H7 (cell line): ENCODE measurements around the gene DNAJA2. TPM values are rescaled to one million over a fixed set of nuclear protein-coding genes. Genes with fewer than 3 reads are reported as not detected.
"Not testable (repeated sequence)": the region's sequence is repeated elsewhere in the genome, so short reads cannot be mapped to it uniquely, and the experiment has no call there.

ENCODE experiments used
- DNase-seq: peaks from one replicate; pipeline ENCODE4 v3.0.0; 2012
- H3K27me3 ChIP-seq: 2 replicates; pipeline ENCODE4 v1.6.0; 2011; ENCODE audit warnings: mild to moderate bottlenecking, low read length; ENCODE audit not compliant: control insufficient read depth, insufficient read depth
- H3K36me3 ChIP-seq: replicated peaks from 2 replicates; pipeline ENCODE4 v1.5.1; 2011; ENCODE audit warnings: low read length; ENCODE audit not compliant: control insufficient read depth, insufficient read depth
- H3K4me3 ChIP-seq: 2 replicates; pipeline ENCODE4 v1.5.1; 2011; ENCODE audit warnings: low read depth, mild to moderate bottlenecking, control low read depth, low read length, moderate library complexity; ENCODE audit not compliant: insufficient read depth
- total RNA-seq: library from RNA; depleted of rRNA; stranded (reverse); fragments of >200 nt; shearing (Covaris generic); gene quantifications from 2 replicates; pipeline ENCODE4 v1.2.3, GENCODE V29; 2014; rRNA removed

DNAJA2 gene
- 91.6 and 129 TPM in 2 replicates for total RNA-seq

DNA sequence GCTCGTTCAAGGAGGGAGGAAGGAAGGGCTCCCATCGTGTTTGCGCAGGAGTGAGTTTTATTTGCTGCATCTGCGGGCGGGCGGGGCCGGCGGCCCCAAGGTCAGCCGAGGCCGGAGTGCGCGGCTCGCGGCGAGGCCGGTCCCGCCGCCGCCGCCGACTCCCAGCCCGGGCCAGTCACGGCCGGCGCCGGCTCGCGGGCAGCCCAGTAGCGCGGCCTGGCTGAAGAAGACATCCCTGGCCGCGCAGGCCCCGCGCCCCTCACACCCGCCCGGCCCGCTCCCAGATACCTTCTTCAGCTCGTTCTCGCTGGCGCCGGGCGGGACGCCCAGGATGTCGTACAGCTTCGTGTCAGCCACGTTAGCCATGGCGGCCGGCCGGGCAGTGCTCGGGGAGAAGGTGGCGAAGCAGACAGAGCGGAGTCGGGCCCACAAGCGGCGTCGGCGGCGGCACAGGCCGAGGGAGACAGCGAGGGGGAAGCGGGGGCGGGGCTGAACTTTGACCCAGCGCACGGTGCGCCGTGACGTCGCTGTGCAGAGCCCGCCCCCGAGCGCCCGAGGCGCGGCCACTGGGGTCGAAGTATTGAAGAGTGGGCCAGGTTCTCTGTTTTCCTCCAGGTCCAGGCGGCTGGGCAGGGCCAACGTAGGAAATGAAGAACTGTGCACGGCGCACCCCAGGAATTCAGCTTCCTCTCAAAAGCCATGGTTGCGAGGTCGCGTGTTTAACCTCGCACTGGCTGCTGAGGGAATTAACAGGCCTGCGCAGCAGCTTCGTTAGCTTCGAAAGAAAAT is at the start of gene DNAJA2:
TSS of gene DNAJA2 (minus strand) at position 468 of the 789 bp plus-strand sequence. CDS start at position 366, 102 bp downstream.
- peaks cover 9% of the 10 kb centered on the region for H3K36me3 ChIP-seq
- H3K4me3 ChIP-seq: peak within 1 kb of the TSS; percentile 85
- DNase-seq: peak; percentile 96
- H3K27me3 ChIP-seq: no peaks in the 10 kb centered on the region

DNA sequence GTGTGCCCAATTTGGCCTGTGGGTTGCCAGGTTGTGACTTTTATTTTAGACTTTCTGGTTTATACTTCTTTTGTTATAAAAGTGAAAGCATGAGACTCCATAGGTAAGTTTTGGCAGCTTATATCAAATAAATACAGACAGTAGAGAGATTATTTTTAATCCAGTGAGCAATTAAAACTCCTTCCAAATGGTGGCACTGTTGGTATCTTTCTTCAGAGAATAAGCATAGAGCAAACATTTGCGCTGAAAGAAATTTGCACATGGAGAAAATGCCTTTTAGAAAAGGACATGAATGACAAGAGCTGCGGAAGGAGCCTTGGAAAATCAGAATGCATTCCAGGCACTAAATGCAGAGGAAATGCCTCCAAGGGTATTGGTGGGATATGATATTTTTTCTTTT is 46.1 kb upstream of the DNAJA2 start:
- no peak for DNase-seq
- no peaks in the 10 kb centered on the region for H3K27me3 ChIP-seq
- H3K4me3 ChIP-seq: no peak overlapping the region
- no peaks in the 10 kb centered on the region for H3K36me3 ChIP-seq

DNA sequence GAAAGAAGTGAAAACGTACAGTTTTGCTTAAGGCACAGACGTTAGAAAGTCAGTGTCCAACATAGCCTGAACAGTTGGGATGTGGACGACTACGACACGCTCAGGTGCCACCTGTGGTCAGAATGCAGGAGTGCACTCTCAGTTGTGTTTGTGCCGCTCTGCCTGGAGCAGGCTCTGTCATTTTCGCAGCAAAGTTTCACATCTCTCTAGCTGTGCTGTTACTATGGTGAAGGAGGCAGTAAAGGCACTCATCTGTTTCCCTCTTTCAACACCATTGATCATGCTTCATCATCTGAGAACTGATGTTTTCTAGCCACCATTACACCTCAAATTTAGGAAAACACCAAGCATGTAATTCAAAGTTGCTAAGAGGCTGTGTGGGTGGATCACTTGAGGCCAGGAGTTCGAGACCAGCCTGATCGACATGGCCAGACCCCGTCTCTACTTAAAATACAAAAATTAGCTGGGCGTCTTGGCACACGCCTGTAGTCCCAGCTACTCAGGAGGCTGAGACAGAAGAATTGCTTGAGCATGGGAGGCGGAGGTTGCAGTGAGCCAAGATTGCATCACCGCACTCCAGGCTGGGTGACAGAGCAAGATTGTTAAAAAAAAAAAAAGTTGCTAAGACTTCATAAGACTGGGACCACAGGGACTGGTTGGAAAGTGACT is 44.9 kb upstream of the DNAJA2 start:
- Histone ChIP-seq H3K36me3 (no peaks in the 10 kb centered on the region), H3K27me3 (no peaks in the 10 kb centered on the region), H3K4me3 (no peak overlapping the region)
- peak; percentile 69 for DNase-seq

DNA sequence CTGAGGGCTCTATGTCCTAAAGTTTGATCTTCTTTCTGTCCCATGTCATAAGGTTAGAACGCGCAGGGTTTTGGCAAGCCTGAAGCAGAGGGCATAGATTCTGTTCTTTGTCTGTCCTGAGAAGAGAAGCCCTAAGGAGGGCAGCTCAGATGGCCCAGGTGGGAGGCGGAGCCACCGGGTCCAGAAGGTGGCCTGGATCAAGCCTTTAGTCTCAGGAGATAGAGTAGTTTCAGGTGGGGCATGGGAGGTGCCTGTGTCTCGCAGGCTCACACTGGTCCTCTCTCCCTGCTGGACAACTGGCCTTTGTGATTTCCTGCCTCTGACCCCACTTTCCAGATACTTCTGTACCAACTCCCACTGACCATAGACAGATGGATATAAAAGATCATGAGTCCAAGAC is 44.2 kb upstream of the DNAJA2 start:
- no peaks in the 10 kb centered on the region for H3K27me3 ChIP-seq
- H3K36me3 ChIP-seq: no peaks in the 10 kb centered on the region
- H3K4me3 ChIP-seq: no peak overlapping the region
- DNase-seq: peak; percentile 55

DNA sequence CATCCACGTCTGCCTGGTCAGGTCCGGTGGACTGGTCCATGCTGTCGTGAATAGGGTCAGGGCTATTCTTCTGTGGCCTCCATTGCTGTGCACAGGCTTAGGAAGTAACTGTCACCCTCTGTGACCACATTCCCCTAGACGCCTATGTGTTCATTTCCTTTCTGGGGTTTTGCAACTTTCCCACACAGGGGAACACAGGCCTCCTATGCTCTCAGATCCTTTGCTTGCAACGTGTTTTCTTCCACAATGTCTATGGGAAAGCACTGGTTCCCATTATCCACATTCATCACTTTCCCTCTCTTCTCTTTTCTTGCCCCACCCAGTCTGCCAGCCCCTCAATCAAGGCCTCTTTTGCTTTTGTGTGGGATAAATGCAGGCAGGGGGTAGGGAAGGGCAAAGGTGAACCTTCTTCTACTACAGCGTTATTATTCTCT is 43.2 kb upstream of the DNAJA2 start:
- Histone ChIP-seq H3K36me3 (no peaks in the 10 kb centered on the region), H3K27me3 (no peaks in the 10 kb centered on the region), H3K4me3 (no peak overlapping the region)
- DNase-seq: no peak

DNA sequence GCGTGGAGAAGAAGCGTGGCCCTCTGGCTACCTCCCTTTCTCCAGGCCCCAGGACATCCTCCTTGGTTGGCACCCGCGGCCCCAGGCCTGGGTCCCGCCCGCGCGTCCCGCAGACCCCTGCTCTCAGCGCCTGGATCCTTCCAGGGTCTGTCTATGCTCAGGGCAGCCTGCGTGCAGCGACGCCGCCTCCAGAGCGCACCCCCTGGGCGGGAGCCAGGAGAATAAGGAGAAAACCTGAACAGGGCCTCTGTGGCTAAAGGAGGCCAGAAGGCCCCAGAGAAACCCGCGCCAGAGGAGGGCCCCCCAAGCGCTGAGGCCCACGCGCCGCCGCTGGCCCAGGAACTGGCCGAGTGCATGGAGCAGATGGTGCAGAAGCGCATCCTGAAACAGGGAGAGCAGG is 40.4 kb upstream of the DNAJA2 start:
- H3K4me3 ChIP-seq: no peak overlapping the region
- peak; percentile 62 for DNase-seq
- no peaks in the 10 kb centered on the region for H3K27me3 ChIP-seq
- no peaks in the 10 kb centered on the region for H3K36me3 ChIP-seq

DNA sequence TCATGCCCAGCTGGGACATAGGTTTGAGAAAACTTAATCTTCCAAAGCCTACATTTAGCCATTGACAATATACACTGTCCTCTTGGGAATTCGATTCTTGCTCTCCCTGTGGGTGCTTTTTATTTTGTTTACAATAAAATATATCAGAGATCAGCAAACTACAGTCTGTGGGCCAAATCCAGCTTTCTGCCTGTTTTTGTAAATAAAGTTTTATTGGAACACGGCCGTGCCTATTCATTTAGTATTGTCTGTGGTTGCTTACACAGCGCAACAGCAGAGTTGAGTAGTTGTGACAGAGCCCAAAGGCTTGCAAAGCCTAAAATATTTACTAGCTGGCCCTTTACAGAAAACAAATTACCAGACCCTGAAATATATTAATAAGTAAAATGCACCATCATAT is 39.7 kb upstream of the DNAJA2 start:
- Histone ChIP-seq H3K4me3 (no peak overlapping the region), H3K36me3 (no peaks in the 10 kb centered on the region), H3K27me3 (no peaks in the 10 kb centered on the region)
- no peak for DNase-seq

DNA sequence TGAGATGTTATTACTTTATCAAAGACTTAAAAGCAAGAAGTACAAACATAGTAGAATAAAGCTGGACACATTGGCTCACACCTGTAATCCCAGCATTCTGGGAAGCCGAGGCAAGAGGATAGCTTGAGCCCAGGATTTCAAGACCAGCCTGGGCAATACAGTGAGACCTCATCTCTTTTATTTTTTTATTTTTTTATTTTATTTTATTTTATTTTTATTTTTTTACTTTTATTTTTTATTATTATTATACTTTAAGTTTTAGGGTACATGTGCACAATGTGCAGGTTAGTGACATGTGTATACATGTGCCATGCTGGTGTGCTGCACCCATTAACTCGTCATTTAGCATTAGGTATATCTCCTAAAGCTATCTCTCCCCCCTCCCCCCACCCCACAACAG is 37.3 kb upstream of the DNAJA2 start:
- not testable (repeated sequence) for H3K36me3 ChIP-seq, H3K27me3 ChIP-seq, H3K4me3 ChIP-seq, DNase-seq

DNA sequence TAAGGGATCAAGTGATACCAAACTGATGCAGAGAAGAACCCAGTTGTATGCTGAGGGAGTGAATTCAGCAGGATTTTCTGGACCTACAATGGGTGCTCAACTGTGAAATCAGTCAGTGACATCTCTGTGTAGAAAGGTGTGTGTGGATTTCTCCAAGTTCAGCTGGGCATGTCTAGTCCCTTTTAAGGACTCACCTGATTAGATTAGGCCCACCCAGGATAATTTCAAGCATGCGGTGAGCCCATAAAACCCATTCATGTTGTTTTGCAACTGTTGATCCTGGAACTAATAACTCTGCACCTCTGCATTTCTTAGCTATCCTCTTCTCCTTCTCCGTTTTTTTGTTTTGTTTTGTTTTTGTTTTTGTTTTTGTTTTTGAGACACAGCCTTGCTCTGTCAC is 35.1 kb upstream of the DNAJA2 start:
- Histone ChIP-seq H3K4me3 (no peak overlapping the region), H3K27me3 (no peaks in the 10 kb centered on the region), H3K36me3 (no peaks in the 10 kb centered on the region)
- DNase-seq: no peak

DNA sequence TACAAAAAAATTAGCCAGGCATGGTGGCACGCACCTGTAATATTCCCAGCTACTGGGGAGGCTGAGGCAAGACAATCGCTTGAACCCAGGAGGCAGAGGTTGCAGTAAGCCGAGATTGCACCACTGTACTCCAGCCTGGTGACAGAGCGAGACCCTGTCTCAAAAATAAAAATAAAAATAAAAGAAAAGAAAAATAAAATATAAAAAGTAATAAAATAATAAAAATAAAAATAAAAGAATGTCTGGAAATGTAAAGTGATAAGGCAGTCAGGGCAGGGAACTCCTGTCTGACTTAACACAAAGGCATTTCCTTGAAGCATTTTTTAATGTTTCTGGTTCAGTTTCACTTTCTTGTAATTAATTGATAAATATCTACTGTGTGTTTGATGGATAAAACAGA is 34.7 kb upstream of the DNAJA2 start:
- Histone ChIP-seq H3K27me3 (no peaks in the 10 kb centered on the region), H3K36me3 (no peaks in the 10 kb centered on the region), H3K4me3 (no peak overlapping the region)
- no peak for DNase-seq

DNA sequence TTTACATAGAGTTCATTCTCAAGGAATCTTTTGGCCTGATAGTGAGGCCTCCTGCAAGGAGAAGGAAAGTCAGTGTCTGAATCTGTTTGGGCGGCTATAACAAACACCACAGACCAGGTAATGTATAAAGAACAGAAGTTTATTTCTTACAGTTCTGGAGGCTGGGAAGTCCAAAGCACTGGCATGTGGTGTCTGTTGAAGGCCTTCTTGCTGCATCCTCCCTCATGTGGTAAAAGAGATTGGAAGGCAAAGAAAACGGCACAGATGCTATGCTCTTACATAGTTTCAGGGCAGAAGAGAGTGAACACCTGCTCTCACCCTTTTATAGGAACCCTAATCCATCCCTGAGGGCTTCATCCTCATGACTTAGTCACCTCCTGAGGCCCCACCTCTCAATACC is 31.2 kb upstream of the DNAJA2 start:
- Histone ChIP-seq H3K4me3 (no peak overlapping the region), H3K27me3 (no peaks in the 10 kb centered on the region), H3K36me3 (no peaks in the 10 kb centered on the region)
- no peak for DNase-seq

DNA sequence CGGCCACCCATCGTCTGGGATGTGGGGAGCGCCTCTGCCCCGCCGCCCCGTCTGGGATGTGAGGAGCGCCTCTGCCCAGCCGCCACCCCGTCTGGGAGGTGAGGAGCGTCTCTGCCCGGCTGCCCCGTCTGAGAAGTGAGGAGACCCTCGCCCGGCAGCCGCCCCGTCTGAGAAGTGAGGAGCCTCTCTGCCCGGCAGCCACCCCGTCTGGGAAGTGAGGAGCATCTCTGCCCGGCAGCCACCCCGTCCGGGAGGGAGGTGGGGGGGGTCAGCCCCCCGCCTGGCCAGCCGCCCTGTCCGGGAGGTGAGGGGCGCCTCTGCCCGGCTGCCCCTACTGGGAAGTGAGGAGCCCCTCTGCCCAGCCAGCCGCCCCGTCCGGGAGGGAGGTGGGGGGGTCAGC is 26.6 kb upstream of the DNAJA2 start:
- not testable (repeated sequence) for H3K27me3 ChIP-seq, DNase-seq, H3K36me3 ChIP-seq, H3K4me3 ChIP-seq

DNA sequence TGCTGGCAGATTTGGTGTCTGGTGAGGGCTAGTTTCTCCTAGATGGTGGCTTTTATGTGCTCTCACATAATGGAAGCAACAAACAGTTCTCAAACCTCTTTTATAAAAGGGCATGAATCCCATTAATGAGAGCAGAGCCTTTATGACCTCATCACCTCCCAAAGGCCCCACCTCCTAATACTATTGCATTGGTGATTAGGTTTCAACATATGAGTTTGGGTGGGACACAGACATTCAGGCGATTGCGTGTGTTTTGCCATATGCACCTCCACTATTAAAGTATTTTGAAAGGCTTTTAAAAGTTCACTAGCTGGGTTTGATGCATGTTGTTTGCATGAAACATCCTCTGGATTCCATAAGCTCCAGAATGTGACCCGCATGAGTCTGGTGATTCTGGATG is 24.4 kb upstream of the DNAJA2 start:
- no peaks in the 10 kb centered on the region for H3K27me3 ChIP-seq
- H3K4me3 ChIP-seq: no peak overlapping the region
- H3K36me3 ChIP-seq: no peaks in the 10 kb centered on the region
- no peak for DNase-seq

DNA sequence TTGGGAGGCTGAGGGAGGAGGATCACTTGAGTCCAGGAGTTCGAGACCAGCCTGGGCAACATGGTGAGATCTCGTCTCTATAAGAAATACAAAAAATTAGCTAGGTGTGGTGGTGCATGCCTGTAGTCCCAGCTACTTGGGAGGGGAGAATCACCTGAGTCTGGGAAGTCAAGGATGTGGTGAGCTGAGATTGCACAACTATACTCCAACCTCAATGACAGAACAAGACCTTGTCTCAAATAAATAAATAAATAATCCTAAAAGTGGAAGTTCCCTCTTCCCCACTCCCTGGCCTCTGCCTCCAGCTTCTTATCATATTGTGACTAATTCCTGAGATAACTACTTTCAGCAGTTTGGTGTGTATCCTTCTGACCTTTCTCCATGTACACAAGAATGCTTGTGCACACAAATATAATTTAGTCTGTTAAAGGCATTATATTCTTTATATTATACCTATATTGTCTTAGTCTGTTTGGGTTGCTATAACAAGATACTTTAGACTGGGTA is 23.5 kb upstream of the DNAJA2 start:
- DNase-seq: no peak
- Histone ChIP-seq H3K4me3 (no peak overlapping the region), H3K36me3 (no peaks in the 10 kb centered on the region), H3K27me3 (no peaks in the 10 kb centered on the region)

DNA sequence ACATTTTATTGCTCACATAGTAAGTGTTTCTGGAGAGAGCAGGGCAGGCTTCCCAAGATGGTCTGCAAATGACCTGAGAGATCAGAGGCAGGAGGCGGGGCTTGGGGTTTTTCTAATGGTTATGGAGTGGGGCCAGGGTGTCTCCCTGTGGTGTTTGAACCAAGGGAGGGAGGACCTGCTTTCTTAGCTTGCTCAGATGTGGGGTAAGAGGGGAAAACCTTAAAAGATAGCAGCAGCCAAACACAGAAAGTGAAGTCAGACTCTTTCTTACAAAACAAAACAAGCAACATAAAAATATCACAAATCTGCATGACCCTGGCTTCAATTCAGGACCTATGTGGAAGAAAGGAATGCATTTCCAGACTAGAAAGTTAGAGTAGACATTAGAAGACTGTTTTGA is 22.9 kb upstream of the DNAJA2 start:
- no peaks in the 10 kb centered on the region for H3K36me3 ChIP-seq
- no peaks in the 10 kb centered on the region for H3K27me3 ChIP-seq
- H3K4me3 ChIP-seq: no peak overlapping the region
- DNase-seq: peak; percentile 76
